KOPT-K1 (cell line): ENCODE results near the gene SRP19.
A peak's percentile ranks its signal among the peaks of the same experiment; 100 is the strongest.
"Not testable (repeated sequence)": the region's sequence is repeated elsewhere in the genome, so short reads cannot be mapped to it uniquely, and the experiment has no call there.

Source experiments
- H3K27ac ChIP-seq: fragments of 200-600 bp; sonication (generic); 2 replicates; pipeline ENCODE4 v1.5.1; 2016; ENCODE audit warnings: antibody characterized with exemption, mild to moderate bottlenecking, low read depth, low read length; ENCODE audit not compliant: poor library complexity, severe bottlenecking
- H3K36me3 ChIP-seq: fragments of 200-600 bp; sonication (generic); 2 replicates; pipeline ENCODE4 v1.5.1; 2017; ENCODE audit warnings: antibody characterized with exemption, mild to moderate bottlenecking, low read length, moderate library complexity; ENCODE audit not compliant: insufficient read depth
- H3K9me3 ChIP-seq: fragments of 200-600 bp; sonication (generic); 2 replicates; pipeline ENCODE4 v1.5.1; 2017; ENCODE audit warnings: antibody characterized with exemption, low read length, mild to moderate bottlenecking; ENCODE audit not compliant: insufficient read depth, poor library complexity, severe bottlenecking

The SRP19 gene

GRCh38 chr5:112892066-112892465 is 31.0 kb downstream of the SRP19 start:
- H3K36me3 ChIP-seq = peaks cover 70% of the 10 kb centered on the region
- H3K27ac ChIP-seq, H3K9me3 ChIP-seq: not testable (repeated sequence)

- no peaks in the 10 kb centered on the region for H3K9me3 ChIP-seq
- H3K36me3 ChIP-seq = peaks cover 71% of the 10 kb centered on the region
- H3K27ac ChIP-seq = no peak overlapping the region
These were observed 31.7 kb downstream of the SRP19 start for GRCh38 chr5:112892776-112893175.

- no peak overlapping the region for H3K27ac ChIP-seq
- peaks cover 85% of the 10 kb centered on the region for H3K36me3 ChIP-seq
- H3K9me3 ChIP-seq = no peaks in the 10 kb centered on the region
These were observed 34.6 kb downstream of the SRP19 start for GRCh38 chr5:112895682-112896081.

- Histone ChIP-seq H3K36me3 (peaks cover 51% of the 10 kb centered on the region), H3K27ac (no peak overlapping the region), H3K9me3 (no peaks in the 10 kb centered on the region)
These were observed 41.5 kb downstream of the SRP19 start for GRCh38 chr5:112902561-112902960.

- H3K36me3 ChIP-seq = peaks cover 38% of the 10 kb centered on the region
- H3K9me3 ChIP-seq, H3K27ac ChIP-seq: not testable (repeated sequence)
These were observed 43.9 kb downstream of the SRP19 start for GRCh38 chr5:112904996-112905395.

GRCh38 chr5:112906637-112907036 is 45.5 kb downstream of the SRP19 start:
- no peaks in the 10 kb centered on the region for H3K9me3 ChIP-seq
- H3K36me3 ChIP-seq = peaks cover 37% of the 10 kb centered on the region
- no peak overlapping the region for H3K27ac ChIP-seq

GRCh38 chr5:112907166-112907631 is 46.1 kb downstream of the SRP19 start:
- Histone ChIP-seq H3K9me3 (no peaks in the 10 kb centered on the region), H3K27ac (no peak overlapping the region), H3K36me3 (peaks cover 31% of the 10 kb centered on the region)

GRCh38 chr5:112908854-112909253 is 47.8 kb downstream of the SRP19 start:
- Histone ChIP-seq H3K9me3 (no peaks in the 10 kb centered on the region), H3K36me3 (peaks cover 30% of the 10 kb centered on the region), H3K27ac (no peak overlapping the region)

- Histone ChIP-seq H3K36me3 (peaks cover 41% of the 10 kb centered on the region), H3K27ac (no peak overlapping the region), H3K9me3 (no peaks in the 10 kb centered on the region)
These were observed 49.4 kb downstream of the SRP19 start for GRCh38 chr5:112910529-112910928.

GRCh38 chr5:112914584-112914983 is 53.5 kb downstream of the SRP19 start:
- no peaks in the 10 kb centered on the region for H3K9me3 ChIP-seq
- no peak overlapping the region for H3K27ac ChIP-seq
- H3K36me3 ChIP-seq = peaks cover 60% of the 10 kb centered on the region

- Histone ChIP-seq H3K9me3 (no peaks in the 10 kb centered on the region), H3K36me3 (peaks cover 48% of the 10 kb centered on the region), H3K27ac (peak overlapping the region; percentile 45)
These were observed 54.7 kb downstream of the SRP19 start for GRCh38 chr5:112915831-112916230.

GRCh38 chr5:112917453-112917995 is 56.4 kb downstream of the SRP19 start:
- Histone ChIP-seq H3K36me3 (peaks cover 42% of the 10 kb centered on the region), H3K27ac (no peak overlapping the region), H3K9me3 (no peaks in the 10 kb centered on the region)

- Histone ChIP-seq H3K36me3 (peaks cover 42% of the 10 kb centered on the region), H3K27ac (no peak overlapping the region), H3K9me3 (no peaks in the 10 kb centered on the region)
These were observed 57.0 kb downstream of the SRP19 start for GRCh38 chr5:112918136-112918535.

- Histone ChIP-seq H3K36me3 (peaks cover 40% of the 10 kb centered on the region), H3K27ac (no peak overlapping the region), H3K9me3 (no peaks in the 10 kb centered on the region)
These were observed 57.6 kb downstream of the SRP19 start for GRCh38 chr5:112918679-112919078.
